Measurements from ENCODE around the gene APBB1IP. TPM values are rescaled to one million over a fixed set of nuclear protein-coding genes. Genes with fewer than 3 reads are reported as not detected.
"Not testable (repeated sequence)": the region's sequence is repeated elsewhere in the genome, so short reads cannot be mapped to it uniquely, and the experiment has no call there.

The APBB1IP gene
- total RNA-seq, 3 donors from 2014 or later = 3.5 to 30.1 (median 6.2) TPM

GRCh38 chr10:26574783-26575182 is 136.6 kb downstream of the APBB1IP start:
- intact Hi-C loops (cut with DNase I; ENCODE audit: low total_unique reads) = no loop called here
- Histone ChIP-seq H3K36me3 (no peaks in the 10 kb centered on the region), H3K27me3 (no peaks in the 10 kb centered on the region), H3K4me1 (no peaks in the 10 kb centered on the region), H3K9me3 (peaks cover 0 to 14% of the 10 kb centered on the region in 2 donors), H3K27ac (no peak overlapping the region), H3K4me3 (no peak overlapping the region)
- TF ChIP-seq POLR2AphosphoS5 (IDR thresholded peaks at IDR 0.05) (no peak), POLR2A (IDR thresholded peaks at IDR 0.05) (no peak)
- TF ChIP-seq, protein P1, sequence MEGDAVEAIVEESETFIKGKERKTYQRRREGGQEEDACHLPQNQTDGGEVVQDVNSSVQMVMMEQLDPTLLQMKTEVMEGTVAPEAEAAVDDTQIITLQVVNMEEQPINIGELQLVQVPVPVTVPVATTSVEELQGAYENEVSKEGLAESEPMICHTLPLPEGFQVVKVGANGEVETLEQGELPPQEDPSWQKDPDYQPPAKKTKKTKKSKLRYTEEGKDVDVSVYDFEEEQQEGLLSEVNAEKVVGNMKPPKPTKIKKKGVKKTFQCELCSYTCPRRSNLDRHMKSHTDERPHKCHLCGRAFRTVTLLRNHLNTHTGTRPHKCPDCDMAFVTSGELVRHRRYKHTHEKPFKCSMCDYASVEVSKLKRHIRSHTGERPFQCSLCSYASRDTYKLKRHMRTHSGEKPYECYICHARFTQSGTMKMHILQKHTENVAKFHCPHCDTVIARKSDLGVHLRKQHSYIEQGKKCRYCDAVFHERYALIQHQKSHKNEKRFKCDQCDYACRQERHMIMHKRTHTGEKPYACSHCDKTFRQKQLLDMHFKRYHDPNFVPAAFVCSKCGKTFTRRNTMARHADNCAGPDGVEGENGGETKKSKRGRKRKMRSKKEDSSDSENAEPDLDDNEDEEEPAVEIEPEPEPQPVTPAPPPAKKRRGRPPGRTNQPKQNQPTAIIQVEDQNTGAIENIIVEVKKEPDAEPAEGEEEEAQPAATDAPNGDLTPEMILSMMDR (IDR thresholded peaks at IDR 0.05) = no peak
- DNase-seq (ENCODE audit: low spot score in 2 of 2) = no peak

- H3K36me3 ChIP-seq; intact Hi-C loops (cut with DNase I; ENCODE audit: low total_unique reads); H3K27ac ChIP-seq; H3K4me3 ChIP-seq; H3K27me3 ChIP-seq; H3K9me3 ChIP-seq; H3K4me1 ChIP-seq; DNase-seq (ENCODE audit: low spot score in 2 of 2): not testable (repeated sequence)
These were observed 140.2 kb downstream of the APBB1IP start for GRCh38 chr10:26578371-26578770.

DNA sequence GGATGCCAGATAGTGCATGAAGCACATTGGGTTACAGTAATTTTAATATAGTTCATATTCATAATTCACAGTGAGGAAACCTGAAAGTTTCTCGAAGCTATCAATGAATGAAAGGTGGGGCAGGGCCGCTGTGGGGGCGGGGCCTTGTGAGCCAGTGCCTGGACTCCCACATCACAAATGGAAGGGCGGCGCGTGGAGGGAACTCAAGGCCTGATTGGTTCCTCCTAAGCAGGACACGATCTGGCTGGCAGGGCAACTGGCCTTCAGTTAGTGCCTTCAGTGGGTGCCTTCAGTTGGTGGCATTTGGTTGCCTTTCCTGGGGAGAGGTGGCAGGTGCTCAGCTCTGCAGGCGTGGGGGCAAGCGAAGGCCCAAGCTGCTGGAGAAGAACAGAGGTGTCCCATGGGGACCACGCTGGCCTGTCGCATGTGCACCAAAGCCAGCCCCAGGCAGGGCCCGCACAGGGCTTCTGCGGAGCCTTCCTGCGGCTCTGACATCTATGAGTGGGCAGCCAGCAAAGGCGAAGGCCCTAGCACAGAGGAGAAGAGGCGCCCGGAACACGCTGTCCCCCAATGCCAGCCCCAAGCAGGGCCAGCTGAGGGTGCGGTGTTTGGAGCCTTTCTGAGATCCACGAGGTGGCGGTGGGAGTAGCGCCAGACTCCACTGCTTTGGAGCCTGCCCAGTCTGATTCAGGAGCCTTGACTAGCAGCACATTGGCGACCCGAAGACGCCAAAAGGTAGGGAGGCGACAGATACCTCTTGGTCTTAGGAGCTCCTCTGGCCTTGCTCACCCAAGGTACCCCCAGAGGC is 141.3 kb downstream of the APBB1IP start:
- Histone ChIP-seq H3K4me3 (no peak overlapping the region), H3K27ac (no peak overlapping the region), H3K36me3 (no peaks in the 10 kb centered on the region), H3K9me3 (no peaks in the 10 kb centered on the region), H3K4me1 (no peaks in the 10 kb centered on the region), H3K27me3 (no peaks in the 10 kb centered on the region)
- intact Hi-C loops (cut with DNase I; ENCODE audit: low total_unique reads) = no loop called here
- no peak for DNase-seq (ENCODE audit: low spot score in 2 of 2)
- no peak for TF ChIP-seq POLR2A (IDR thresholded peaks at IDR 0.05)
- TF ChIP-seq, protein P1 (IDR thresholded peaks at IDR 0.05) = no peak
- no peak for TF ChIP-seq POLR2AphosphoS5 (IDR thresholded peaks at IDR 0.05)

GRCh38 chr10:26586211-26586610 is 148.1 kb downstream of the APBB1IP start:
- TF ChIP-seq POLR2AphosphoS5 (IDR thresholded peaks at IDR 0.05) = no peak
- TF ChIP-seq POLR2A (IDR thresholded peaks at IDR 0.05) = no peak
- TF ChIP-seq, protein P1 (IDR thresholded peaks at IDR 0.05) = no peak
- no peaks in the 10 kb centered on the region for H3K9me3 ChIP-seq
- H3K4me3 ChIP-seq = no peak overlapping the region
- no peaks in the 10 kb centered on the region for H3K27me3 ChIP-seq
- intact Hi-C loops (cut with DNase I; ENCODE audit: low total_unique reads) = no loop called here
- H3K4me1 ChIP-seq = no peaks in the 10 kb centered on the region
- H3K36me3 ChIP-seq = no peaks in the 10 kb centered on the region
- DNase-seq (ENCODE audit: low spot score in 2 of 2) = no peak
- H3K27ac ChIP-seq = no peak overlapping the region

GRCh38 chr10:26588611-26589010 is 150.5 kb downstream of the APBB1IP start:
- TF ChIP-seq POLR2AphosphoS5 (IDR thresholded peaks at IDR 0.05) (no peak), POLR2A (IDR thresholded peaks at IDR 0.05) (no peak)
- TF ChIP-seq, protein P1 (IDR thresholded peaks at IDR 0.05) = no peak
- no peaks in the 10 kb centered on the region for H3K4me1 ChIP-seq
- no peaks in the 10 kb centered on the region for H3K9me3 ChIP-seq
- DNase-seq (ENCODE audit: low spot score in 2 of 2) = no peak
- H3K27ac ChIP-seq = no peak overlapping the region
- H3K4me3 ChIP-seq = no peak overlapping the region
- intact Hi-C loops (cut with DNase I; ENCODE audit: low total_unique reads) = no loop called here
- H3K36me3 ChIP-seq = no peaks in the 10 kb centered on the region
- no peaks in the 10 kb centered on the region for H3K27me3 ChIP-seq

GRCh38 chr10:26589813-26590212 is 151.7 kb downstream of the APBB1IP start:
- H3K27ac ChIP-seq; intact Hi-C loops (cut with DNase I; ENCODE audit: low total_unique reads): not testable (repeated sequence)

More at GRCh38 chr10:26589813-26590212, 151.7 kb downstream of the APBB1IP start:
- not testable (repeated sequence) for H3K36me3 ChIP-seq; H3K27me3 ChIP-seq; H3K9me3 ChIP-seq; H3K4me3 ChIP-seq; DNase-seq (ENCODE audit: low spot score in 2 of 2); H3K4me1 ChIP-seq
